ENCODE data around the gene HNRNPK. TPM values are rescaled to one million over a fixed set of nuclear protein-coding genes. Genes with fewer than 3 reads are reported as not detected.
A peak's percentile ranks its signal among the peaks of the same experiment; 100 is the strongest.

Gene HNRNPK
- 100 to 1,000 TPM; 535 to 560 TPM for total RNA-seq
- polyA plus RNA-seq (ENCODE audit: insufficient read length in 2 of 2): 100 to 1,000 TPM; 607 to 647 TPM
- long read RNA-seq, donor 1, transcript HNRNPK-211 (2 exons, 868 nt): major isoform, 8 of 225 reads
- long read RNA-seq, donor 1, transcript HNRNPK-209 (5 exons, 900 nt): major isoform, 8 of 225 reads
- long read RNA-seq, donor 1, partial matches to known transcripts: 83 of 225 reads
- long read RNA-seq, donor 1, other reads (novel, unspliced or antisense): 123 of 225 reads
- long read RNA-seq, donor 2, partial matches to known transcripts: 10 of 70 reads
- long read RNA-seq, donor 2, other reads (novel, unspliced or antisense): 58 of 70 reads
- long read RNA-seq, donor 3, partial matches to known transcripts: 19 of 70 reads
- long read RNA-seq, donor 3, other reads (novel, unspliced or antisense): 46 of 70 reads
- long read RNA-seq, donor 4, transcript HNRNPK-211 (2 exons, 868 nt): minor isoform, 6 of 327 reads
- long read RNA-seq, donor 4, transcript HNRNPK-209 (5 exons, 900 nt): major isoform, 8 of 327 reads
- long read RNA-seq, donor 4, partial matches to known transcripts: 164 of 327 reads
- long read RNA-seq, donor 4, other reads (novel, unspliced or antisense): 149 of 327 reads

DNA sequence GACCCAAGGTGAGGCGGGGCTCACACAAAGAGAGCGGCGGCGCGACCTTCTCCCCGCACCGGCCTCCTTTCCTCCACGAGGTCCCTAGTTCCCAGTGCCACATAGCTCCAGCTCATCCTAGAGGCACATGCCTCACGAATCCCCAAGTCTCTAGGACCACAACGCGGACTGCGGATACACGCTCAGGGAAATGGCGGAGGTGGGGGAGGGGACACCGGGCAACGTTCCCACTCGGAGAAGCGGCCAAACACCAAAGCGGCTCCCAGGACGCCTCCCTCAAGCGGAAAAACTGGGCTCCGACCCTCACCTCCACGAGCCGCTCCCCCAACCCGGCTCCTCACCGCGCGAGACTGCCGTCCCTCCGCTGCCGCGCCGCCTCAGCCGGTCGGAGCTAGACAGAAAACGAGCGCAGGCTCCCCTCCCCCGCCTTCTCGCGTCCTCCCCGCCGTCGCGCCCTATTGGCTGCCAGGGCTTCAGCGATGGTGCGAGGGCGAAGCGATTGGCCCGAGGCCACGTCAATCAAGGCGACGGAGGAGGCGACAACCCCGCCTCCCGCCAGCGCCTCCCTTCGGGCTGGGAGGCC lies at the start of gene HNRNPK:
HNRNPK (minus strand) TSS at position 404 of the 583 bp plus-strand sequence. CDS start 1,963 bp downstream, outside the sequence.
- whole genome bisulfite sequencing (ENCODE audit: insufficient coverage): under 1% methylated on average over 50 of the region's 57 CpGs
- no peaks in the 10 kb centered on the region for H3K4me1 ChIP-seq (ENCODE audit: control insufficient read depth, insufficient read depth, low read length)
- peak within 1 kb of the TSS; percentile 99 for H3K27ac ChIP-seq (ENCODE audit: low read depth, low read length)
- DNase-seq (ENCODE audit: low read depth in 4 of 6, low spot score in 6 of 6): peak; percentile 98 to 100 (median 98)
- H3K4me3 ChIP-seq (ENCODE audit: low read depth, low read length): peak within 1 kb of the TSS; percentile 99
- peaks cover 8% of the 10 kb centered on the region for H3K36me3 ChIP-seq (ENCODE audit: control insufficient read depth, insufficient read depth, low read length)
- no peaks in the 10 kb centered on the region for H3K9me3 ChIP-seq (ENCODE audit: control insufficient read depth, insufficient read depth, low read length)
- H3K27me3 ChIP-seq (ENCODE audit: control insufficient read depth, insufficient read depth, low read length): no peaks in the 10 kb centered on the region

DNA sequence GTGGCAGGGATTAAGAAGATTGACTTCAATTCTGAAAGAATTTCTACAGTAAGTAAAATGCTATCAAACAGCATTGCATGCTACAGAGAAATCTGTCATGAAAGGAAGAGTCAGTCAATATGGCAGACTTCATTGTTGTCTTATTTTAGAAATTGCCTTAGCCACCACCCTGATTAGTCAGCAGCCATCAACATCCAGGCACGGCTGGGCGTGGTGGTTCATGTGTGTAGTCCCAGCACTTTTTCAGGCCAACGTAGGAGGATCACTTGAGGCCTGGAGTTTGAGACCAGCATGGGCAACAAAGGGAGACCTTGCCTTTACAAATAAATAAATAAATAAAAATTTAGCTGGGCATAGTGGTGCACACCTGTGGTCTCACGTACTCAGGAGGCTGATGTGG lies 47.2 kb upstream of the HNRNPK start:
- no peaks in the 10 kb centered on the region for H3K36me3 ChIP-seq (ENCODE audit: control insufficient read depth, insufficient read depth, low read length)
- no peak overlapping the region for H3K4me3 ChIP-seq (ENCODE audit: low read depth, low read length)
- no peaks in the 10 kb centered on the region for H3K9me3 ChIP-seq (ENCODE audit: control insufficient read depth, insufficient read depth, low read length)
- no peaks in the 10 kb centered on the region for H3K27me3 ChIP-seq (ENCODE audit: control insufficient read depth, insufficient read depth, low read length)
- no CpG with 5 or more reads among the region's 4 CpGs for WGBS (ENCODE audit: insufficient coverage)
- H3K27ac ChIP-seq (ENCODE audit: low read depth, low read length): no peak overlapping the region
- no peak for DNase-seq (ENCODE audit: low read depth in 4 of 6, low spot score in 6 of 6)
- no peaks in the 10 kb centered on the region for H3K4me1 ChIP-seq (ENCODE audit: control insufficient read depth, insufficient read depth, low read length)

- DNase-seq (ENCODE audit: low read depth in 4 of 6, low spot score in 6 of 6): no peak
- Histone ChIP-seq H3K4me3 (ENCODE audit: low read depth, low read length) (no peak overlapping the region), H3K4me1 (ENCODE audit: control insufficient read depth, insufficient read depth, low read length) (no peaks in the 10 kb centered on the region), H3K9me3 (ENCODE audit: control insufficient read depth, insufficient read depth, low read length) (no peaks in the 10 kb centered on the region), H3K27me3 (ENCODE audit: control insufficient read depth, insufficient read depth, low read length) (no peaks in the 10 kb centered on the region), H3K27ac (ENCODE audit: low read depth, low read length) (no peak overlapping the region), H3K36me3 (ENCODE audit: control insufficient read depth, insufficient read depth, low read length) (no peaks in the 10 kb centered on the region)
- WGBS (ENCODE audit: insufficient coverage): 100% methylated on average over 1 of the region's 4 CpGs
Observed at GRCh38 chr9:84024041-84024575, 44.1 kb upstream of the HNRNPK start.

GRCh38 chr9:84007662-84008061 lies 27.6 kb upstream of the HNRNPK start:
- Histone ChIP-seq H3K27ac (ENCODE audit: low read depth, low read length) (no peak overlapping the region), H3K4me1 (ENCODE audit: control insufficient read depth, insufficient read depth, low read length) (no peaks in the 10 kb centered on the region), H3K4me3 (ENCODE audit: low read depth, low read length) (no peak overlapping the region), H3K9me3 (ENCODE audit: control insufficient read depth, insufficient read depth, low read length) (no peaks in the 10 kb centered on the region), H3K27me3 (ENCODE audit: control insufficient read depth, insufficient read depth, low read length) (no peaks in the 10 kb centered on the region), H3K36me3 (ENCODE audit: control insufficient read depth, insufficient read depth, low read length) (no peaks in the 10 kb centered on the region)
- no peak for DNase-seq (ENCODE audit: low read depth in 4 of 6, low spot score in 6 of 6)
- 100% methylated on average over 1 of the region's 2 CpGs for WGBS (ENCODE audit: insufficient coverage)

- no peak for DNase-seq (ENCODE audit: low read depth in 4 of 6, low spot score in 6 of 6)
- no CpG with 5 or more reads among the region's 3 CpGs for WGBS (ENCODE audit: insufficient coverage)
- Histone ChIP-seq H3K9me3 (ENCODE audit: control insufficient read depth, insufficient read depth, low read length) (no peaks in the 10 kb centered on the region), H3K36me3 (ENCODE audit: control insufficient read depth, insufficient read depth, low read length) (no peaks in the 10 kb centered on the region), H3K27ac (ENCODE audit: low read depth, low read length) (no peak overlapping the region), H3K4me3 (ENCODE audit: low read depth, low read length) (no peak overlapping the region), H3K4me1 (ENCODE audit: control insufficient read depth, insufficient read depth, low read length) (no peaks in the 10 kb centered on the region), H3K27me3 (ENCODE audit: control insufficient read depth, insufficient read depth, low read length) (no peaks in the 10 kb centered on the region)
Observed at GRCh38 chr9:84003246-84003645, 23.2 kb upstream of the HNRNPK start.

GRCh38 chr9:84002344-84002743 lies 22.3 kb upstream of the HNRNPK start:
- no peaks in the 10 kb centered on the region for H3K9me3 ChIP-seq (ENCODE audit: control insufficient read depth, insufficient read depth, low read length)
- no peak overlapping the region for H3K4me3 ChIP-seq (ENCODE audit: low read depth, low read length)
- H3K27me3 ChIP-seq (ENCODE audit: control insufficient read depth, insufficient read depth, low read length): no peaks in the 10 kb centered on the region
- H3K4me1 ChIP-seq (ENCODE audit: control insufficient read depth, insufficient read depth, low read length): no peaks in the 10 kb centered on the region
- H3K27ac ChIP-seq (ENCODE audit: low read depth, low read length): no peak overlapping the region
- H3K36me3 ChIP-seq (ENCODE audit: control insufficient read depth, insufficient read depth, low read length): peaks cover 1% of the 10 kb centered on the region
- no peak for DNase-seq (ENCODE audit: low read depth in 4 of 6, low spot score in 6 of 6)

GRCh38 chr9:84001621-84002020 lies 21.6 kb upstream of the HNRNPK start:
- WGBS (ENCODE audit: insufficient coverage): no CpG with 5 or more reads among the region's 2 CpGs
- H3K4me3 ChIP-seq (ENCODE audit: low read depth, low read length): no peak overlapping the region
- H3K36me3 ChIP-seq (ENCODE audit: control insufficient read depth, insufficient read depth, low read length): peaks cover 3% of the 10 kb centered on the region
- H3K27ac ChIP-seq (ENCODE audit: low read depth, low read length): no peak overlapping the region
- DNase-seq (ENCODE audit: low read depth in 4 of 6, low spot score in 6 of 6): no peak
- no peaks in the 10 kb centered on the region for H3K27me3 ChIP-seq (ENCODE audit: control insufficient read depth, insufficient read depth, low read length)
- H3K9me3 ChIP-seq (ENCODE audit: control insufficient read depth, insufficient read depth, low read length): no peaks in the 10 kb centered on the region
- no peaks in the 10 kb centered on the region for H3K4me1 ChIP-seq (ENCODE audit: control insufficient read depth, insufficient read depth, low read length)

- no CpG with 5 or more reads among the region's 3 CpGs for WGBS (ENCODE audit: insufficient coverage)
- peaks cover 3% of the 10 kb centered on the region for H3K36me3 ChIP-seq (ENCODE audit: control insufficient read depth, insufficient read depth, low read length)
- no peaks in the 10 kb centered on the region for H3K27me3 ChIP-seq (ENCODE audit: control insufficient read depth, insufficient read depth, low read length)
- no peak overlapping the region for H3K4me3 ChIP-seq (ENCODE audit: low read depth, low read length)
- no peaks in the 10 kb centered on the region for H3K9me3 ChIP-seq (ENCODE audit: control insufficient read depth, insufficient read depth, low read length)
- H3K27ac ChIP-seq (ENCODE audit: low read depth, low read length): no peak overlapping the region
- H3K4me1 ChIP-seq (ENCODE audit: control insufficient read depth, insufficient read depth, low read length): no peaks in the 10 kb centered on the region
- no peak for DNase-seq (ENCODE audit: low read depth in 4 of 6, low spot score in 6 of 6)
Observed at GRCh38 chr9:84000186-84000585, 20.2 kb upstream of the HNRNPK start.

DNA sequence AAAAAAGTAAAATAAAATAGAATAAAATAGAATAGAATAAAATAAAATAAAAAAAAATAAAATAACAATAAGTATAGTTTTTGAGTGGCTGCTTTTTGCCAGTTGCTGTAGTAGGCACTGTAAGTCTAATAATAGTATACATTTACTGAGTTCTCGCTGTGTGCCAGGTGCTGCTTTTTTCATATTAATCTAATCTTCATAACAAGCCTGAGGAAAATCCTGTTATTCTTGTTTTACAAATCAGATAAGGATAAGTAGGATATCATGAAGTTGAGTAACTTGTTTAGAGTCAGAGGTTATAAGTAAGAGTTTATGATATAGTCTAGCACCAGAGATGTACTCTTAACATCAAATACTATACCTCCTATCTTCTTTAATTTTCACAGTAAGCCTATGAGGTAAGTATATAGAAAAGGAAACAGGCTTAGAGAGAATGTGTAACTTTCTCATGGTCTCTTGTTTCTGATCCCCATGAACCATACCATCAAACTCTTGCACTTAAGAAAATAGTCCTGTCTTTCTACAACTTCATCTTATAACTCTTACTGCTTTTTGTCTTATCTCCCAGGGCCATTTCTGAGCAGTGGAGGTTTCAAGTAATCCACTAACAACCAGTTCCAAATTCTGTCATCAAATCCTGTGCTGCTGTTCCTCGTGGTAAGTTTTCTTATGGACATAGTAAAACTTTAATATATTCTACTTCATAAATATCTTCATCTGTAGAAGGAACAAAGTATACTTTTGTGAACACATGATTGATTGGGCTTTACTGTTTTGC lies 19.3 kb upstream of the HNRNPK start:
- DNase-seq (ENCODE audit: low read depth in 4 of 6, low spot score in 6 of 6): no peak
- Histone ChIP-seq H3K27ac (ENCODE audit: low read depth, low read length) (no peak overlapping the region), H3K9me3 (ENCODE audit: control insufficient read depth, insufficient read depth, low read length) (no peaks in the 10 kb centered on the region), H3K36me3 (ENCODE audit: control insufficient read depth, insufficient read depth, low read length) (peaks cover 3% of the 10 kb centered on the region), H3K4me1 (ENCODE audit: control insufficient read depth, insufficient read depth, low read length) (no peaks in the 10 kb centered on the region), H3K27me3 (ENCODE audit: control insufficient read depth, insufficient read depth, low read length) (no peaks in the 10 kb centered on the region), H3K4me3 (ENCODE audit: low read depth, low read length) (no peak overlapping the region)
- no CpG with 5 or more reads among the region's 2 CpGs for WGBS (ENCODE audit: insufficient coverage)

All from spinal cord (tissue), 10 donors.